Bronchial epithelial cell (primary cell): ENCODE results near the gene MSMB. TPM values are rescaled to one million over a fixed set of nuclear protein-coding genes. Genes with fewer than 3 reads are reported as not detected.

Experiments used
- DNase-seq: peaks from one replicate; pipeline ENCODE4 v3.0.0-alpha.2; 2010; ENCODE audit warnings: low read depth
- FAIRE-seq: peaks from 2 replicates; lab custom pipeline; 2011; peaks lifted over from hg19 to GRCh38; lab: Jason Lieb, UNC
- H3K27me3 ChIP-seq: 2 replicates; pipeline ENCODE4 v1.5.1; 2011; ENCODE audit warnings: low read length; ENCODE audit not compliant: control insufficient read depth, insufficient read depth
- H3K36me3 ChIP-seq: 2 replicates; pipeline ENCODE4 v1.5.1; 2011; ENCODE audit warnings: low read length; ENCODE audit not compliant: control insufficient read depth, insufficient read depth
- H3K4me3 ChIP-seq: 2 replicates; pipeline ENCODE4 v1.5.1; 2011; ENCODE audit warnings: mild to moderate bottlenecking, low read depth, low read length, control low read depth
- CTCF ChIP-seq: IDR thresholded peaks from 2 replicates; pipeline ENCODE4 v1.5.1; 2011; ENCODE audit warnings: mild to moderate bottlenecking, moderate library complexity, low read length, control low read depth, inconsistent platforms; ENCODE audit not compliant: insufficient read depth, severe bottlenecking
- total RNA-seq: library from RNA; depleted of rRNA; stranded (reverse); fragments of >200 nt; gene quantifications from 2 replicates; pipeline ENCODE4 v1.2.1, GENCODE V29; 2014

The MSMB gene
- total RNA-seq, 1 donor from 2014 or later, result 1.1 TPM

- TF ChIP-seq CTCF, result no peak
- FAIRE-seq, result no peak
- H3K27me3 ChIP-seq, result no peaks in the 10 kb centered on the region
- peaks cover 9% of the 10 kb centered on the region for H3K36me3 ChIP-seq
- no peak for DNase-seq
- H3K4me3 ChIP-seq, result no peak overlapping the region
These were observed 27.5 kb downstream of the MSMB start for GRCh38 chr10:46018453-46019176.

- Histone ChIP-seq H3K27me3 (no peaks in the 10 kb centered on the region), H3K36me3 (peaks cover 12% of the 10 kb centered on the region), H3K4me3 (no peak overlapping the region)
- FAIRE-seq (no peak), DNase-seq (no peak)
- no peak for TF ChIP-seq CTCF
These were observed 28.3 kb downstream of the MSMB start for GRCh38 chr10:46017733-46018132.

- FAIRE-seq, result no peak
- H3K27me3 ChIP-seq, result no peaks in the 10 kb centered on the region
- no peak overlapping the region for H3K4me3 ChIP-seq
- TF ChIP-seq CTCF, result no peak
- DNase-seq, result no peak
- H3K36me3 ChIP-seq, result peaks cover 14% of the 10 kb centered on the region
These were observed 29.3 kb downstream of the MSMB start for GRCh38 chr10:46016811-46017210.

GRCh38 chr10:46016190-46016589 lies 29.9 kb downstream of the MSMB start:
- Histone ChIP-seq H3K36me3 (peaks cover 14% of the 10 kb centered on the region), H3K27me3 (no peaks in the 10 kb centered on the region), H3K4me3 (no peak overlapping the region)
- no peak for DNase-seq
- TF ChIP-seq CTCF, result no peak
- FAIRE-seq, result no peak

GRCh38 chr10:46014683-46015405 lies 31.2 kb downstream of the MSMB start:
- DNase-seq (no peak), FAIRE-seq (no peak)
- no peak overlapping the region for H3K4me3 ChIP-seq
- no peaks in the 10 kb centered on the region for H3K27me3 ChIP-seq
- TF ChIP-seq CTCF, result no peak
- H3K36me3 ChIP-seq, result peaks cover 18% of the 10 kb centered on the region
